Chondrocyte (in vitro differentiated cells): ENCODE data around the gene APCDD1. TPM values are rescaled to one million over a fixed set of nuclear protein-coding genes. Genes with fewer than 3 reads are reported as not detected.

Experiments used
- DNase-seq: peaks from one replicate; pipeline ENCODE4 v3.0.0; 2021; ENCODE audit warnings: mixed read lengths, low spot score
- H3K27ac Mint-ChIP-seq: one replicate; pipeline ENCODE4 v1.8.0; 2021; ENCODE audit warnings: mild to moderate bottlenecking, moderate library complexity, mixed read lengths; ENCODE audit not compliant: unreplicated experiment
- H3K27me3 Mint-ChIP-seq: 2 replicates; pipeline ENCODE4 v1.8.0; 2021; ENCODE audit warnings: low read depth, mixed read lengths
- H3K36me3 Mint-ChIP-seq: 2 replicates; pipeline ENCODE4 v1.8.0; 2021; ENCODE audit warnings: low read depth, mixed read lengths
- H3K4me1 Mint-ChIP-seq: 2 replicates; pipeline ENCODE4 v1.8.0; 2021; ENCODE audit warnings: low read depth, mild to moderate bottlenecking, mixed read lengths
- H3K4me3 Mint-ChIP-seq: one replicate; pipeline ENCODE4 v1.8.0; 2021; ENCODE audit warnings: mild to moderate bottlenecking, moderate library complexity, mixed read lengths; ENCODE audit not compliant: unreplicated experiment
- H3K9me3 Mint-ChIP-seq: 2 replicates; pipeline ENCODE4 v1.8.0; 2021; ENCODE audit warnings: low read depth, mixed read lengths
- CTCF ChIP-seq: fragments of 200-600 bp; sonication (generic); IDR thresholded peaks from 2 replicates; pipeline ENCODE4 v1.5.0; 2021; ENCODE audit warnings: antibody characterized with exemption, mild to moderate bottlenecking, moderate library complexity
- total RNA-seq: library from RNA; stranded (reverse); gene quantifications from 3 replicates; pipeline ENCODE4 v1.2.1, GENCODE V29; 2021

The APCDD1 gene
- total RNA-seq, 1 donor from 2014 or later, result 9.5 TPM

GRCh38 chr18:10450986-10451385, 3.4 kb upstream of the APCDD1 start:
- peaks cover 1% of the 10 kb centered on the region for H3K27me3 Mint-ChIP-seq
- no peaks in the 10 kb centered on the region for H3K36me3 Mint-ChIP-seq
- H3K4me3 Mint-ChIP-seq, result no peak overlapping the region
- no peaks in the 10 kb centered on the region for H3K9me3 Mint-ChIP-seq
- TF ChIP-seq CTCF, result no peak
- no peak for DNase-seq
- no peak overlapping the region for H3K27ac Mint-ChIP-seq
- H3K4me1 Mint-ChIP-seq, result peaks cover 24% of the 10 kb centered on the region

- Mint-ChIP-seq H3K36me3 (peaks cover 2% of the 10 kb centered on the region), H3K4me1 (peaks cover 40% of the 10 kb centered on the region), H3K27me3 (peaks cover 1% of the 10 kb centered on the region), H3K9me3 (no peaks in the 10 kb centered on the region), H3K4me3 (peak overlapping the region; percentile 45), H3K27ac (no peak overlapping the region)
- DNase-seq, result no peak
- no peak for TF ChIP-seq CTCF
These were observed 1.1 kb upstream of the APCDD1 start for GRCh38 chr18:10453261-10453805.

GRCh38 chr18:10454681-10455557, 484 bp downstream of the APCDD1 start:
- peaks cover 1% of the 10 kb centered on the region for H3K27me3 Mint-ChIP-seq
- TF ChIP-seq CTCF, result peak; percentile 21
- peak overlapping the region; percentile 77 for H3K4me3 Mint-ChIP-seq
- DNase-seq, result no peak
- peaks cover 2% of the 10 kb centered on the region for H3K36me3 Mint-ChIP-seq
- peak overlapping the region; percentile 71 for H3K27ac Mint-ChIP-seq
- H3K9me3 Mint-ChIP-seq, result no peaks in the 10 kb centered on the region
- peaks cover 36% of the 10 kb centered on the region for H3K4me1 Mint-ChIP-seq

GRCh38 chr18:10455726-10456453, 1.5 kb downstream of the APCDD1 start:
- Mint-ChIP-seq H3K27ac (no peak overlapping the region), H3K9me3 (no peaks in the 10 kb centered on the region), H3K4me1 (peaks cover 31% of the 10 kb centered on the region), H3K4me3 (peak overlapping the region; percentile 77), H3K27me3 (peaks cover 1% of the 10 kb centered on the region), H3K36me3 (peaks cover 2% of the 10 kb centered on the region)
- no peak for DNase-seq
- TF ChIP-seq CTCF, result no peak

- no peaks in the 10 kb centered on the region for H3K9me3 Mint-ChIP-seq
- H3K4me1 Mint-ChIP-seq, result peaks cover 31% of the 10 kb centered on the region
- H3K4me3 Mint-ChIP-seq, result peak overlapping the region; percentile 43
- no peak for TF ChIP-seq CTCF
- H3K27me3 Mint-ChIP-seq, result peaks cover 1% of the 10 kb centered on the region
- no peak overlapping the region for H3K27ac Mint-ChIP-seq
- H3K36me3 Mint-ChIP-seq, result peaks cover 2% of the 10 kb centered on the region
- no peak for DNase-seq
These were observed 2.3 kb downstream of the APCDD1 start for GRCh38 chr18:10456718-10457117.
